ENCODE data around the gene GOLT1A. TPM values are rescaled to one million over a fixed set of nuclear protein-coding genes. Genes with fewer than 3 reads are reported as not detected.
A peak's percentile ranks its signal among the peaks of the same experiment; 100 is the strongest.

The GOLT1A gene, protein sequence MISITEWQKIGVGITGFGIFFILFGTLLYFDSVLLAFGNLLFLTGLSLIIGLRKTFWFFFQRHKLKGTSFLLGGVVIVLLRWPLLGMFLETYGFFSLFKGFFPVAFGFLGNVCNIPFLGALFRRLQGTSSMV
- total RNA-seq = 10 to 100 TPM in 1 of 2 donors, 1 to 10 TPM in 1; 6.7 to 13.6 TPM

DNA sequence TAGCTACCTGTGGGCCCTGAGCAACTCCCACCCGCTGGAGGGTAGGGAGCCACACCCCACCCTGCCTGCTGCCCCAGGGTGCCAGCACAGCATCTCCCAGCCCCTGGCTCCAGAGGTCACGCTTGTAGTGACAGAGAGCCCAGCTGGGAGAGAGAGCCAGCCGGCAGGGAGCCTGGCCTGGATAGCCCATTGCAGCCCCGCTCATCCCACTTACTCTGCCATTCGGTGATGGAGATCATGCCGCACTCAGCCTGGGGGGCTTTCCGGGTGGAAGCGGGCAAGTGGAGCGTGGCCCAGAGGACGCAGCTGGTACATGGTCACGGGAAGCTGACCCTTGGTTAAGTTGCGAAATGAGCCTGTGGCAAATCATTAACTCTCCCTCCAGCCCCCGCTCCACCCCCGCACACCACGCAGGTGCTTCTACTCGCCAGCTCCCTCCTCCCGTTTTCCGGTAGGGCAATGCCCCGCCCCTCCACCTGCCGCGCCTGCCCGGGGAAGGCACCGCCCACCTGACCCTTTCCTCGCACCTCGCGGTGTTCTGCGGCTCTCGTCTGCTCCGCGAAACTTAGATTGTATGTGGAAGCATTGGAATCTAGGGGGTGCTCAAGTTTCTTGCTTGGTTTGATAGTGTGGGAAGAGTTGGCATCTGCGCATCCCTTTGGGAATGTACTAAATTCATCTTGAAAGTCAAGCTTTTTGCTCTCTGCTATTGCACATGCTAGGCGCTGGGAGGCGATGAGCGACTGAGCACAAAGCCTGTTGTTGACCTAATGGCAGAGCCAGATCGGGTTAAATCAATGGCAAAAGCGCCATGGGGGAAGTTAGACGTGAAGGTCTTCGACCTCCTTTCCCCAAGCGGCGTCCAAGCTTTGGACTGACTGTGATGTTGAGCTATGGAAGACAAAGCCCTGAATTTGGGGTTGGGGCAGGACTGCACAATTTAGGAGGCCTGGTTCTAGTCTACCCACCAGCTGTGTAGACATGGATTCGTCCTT is at the start of gene GOLT1A:
GOLT1A (minus strand) TSS at position 321 of the 995 bp plus-strand sequence; CDS start at position 239, 82 bp downstream.
- Histone ChIP-seq H3K9ac (ENCODE audit: low read depth in 2 of 2, low read length in 2 of 2) (peak within 1 kb of the TSS in 1 of 2 donors; percentile 51), H3K27ac (peak within 1 kb of the TSS; percentile 24)

DNA sequence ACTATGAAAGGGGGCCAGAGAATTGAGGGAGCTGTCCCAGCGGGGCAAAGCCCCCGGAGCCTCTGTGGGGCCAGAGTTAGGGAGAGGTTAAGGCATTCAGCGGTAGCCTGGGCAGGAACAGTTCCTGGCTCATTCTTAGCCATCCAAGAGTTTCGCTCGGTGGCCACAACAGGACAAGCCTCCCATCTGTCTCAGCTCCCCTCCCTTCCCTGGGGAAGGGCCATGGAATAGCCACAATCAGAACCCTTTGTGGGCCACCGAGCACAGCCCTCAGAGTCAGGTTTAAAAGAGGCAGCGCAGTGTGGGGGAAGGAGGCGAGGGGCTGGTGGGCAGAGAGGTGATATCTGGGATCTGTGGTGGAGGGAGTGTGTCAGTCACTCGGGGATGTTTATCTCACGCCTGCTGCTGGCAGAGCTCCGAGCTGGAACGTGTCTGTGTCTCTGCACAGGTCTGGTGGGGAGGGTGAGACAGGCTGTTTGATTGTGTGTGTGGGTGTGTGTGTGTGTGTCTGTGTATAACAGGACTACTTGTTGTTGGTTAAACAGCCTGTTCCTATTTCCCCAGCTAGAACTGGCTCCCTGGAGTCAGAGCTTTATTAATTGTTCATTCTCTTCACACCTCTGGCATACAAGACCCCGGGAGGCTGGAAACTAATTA is 49.6 kb upstream of the GOLT1A start:
- no peak overlapping the region for H3K9ac ChIP-seq (ENCODE audit: low read depth in 2 of 2, low read length in 2 of 2)
- DNase-seq = no peak
- H3K27me3 ChIP-seq = no peaks in the 10 kb centered on the region
- no peaks in the 10 kb centered on the region for H3K9me3 ChIP-seq
- peaks cover 7% of the 10 kb centered on the region for H3K36me3 ChIP-seq
- no peak overlapping the region for H3K4me3 ChIP-seq
- TF ChIP-seq, protein P1, sequence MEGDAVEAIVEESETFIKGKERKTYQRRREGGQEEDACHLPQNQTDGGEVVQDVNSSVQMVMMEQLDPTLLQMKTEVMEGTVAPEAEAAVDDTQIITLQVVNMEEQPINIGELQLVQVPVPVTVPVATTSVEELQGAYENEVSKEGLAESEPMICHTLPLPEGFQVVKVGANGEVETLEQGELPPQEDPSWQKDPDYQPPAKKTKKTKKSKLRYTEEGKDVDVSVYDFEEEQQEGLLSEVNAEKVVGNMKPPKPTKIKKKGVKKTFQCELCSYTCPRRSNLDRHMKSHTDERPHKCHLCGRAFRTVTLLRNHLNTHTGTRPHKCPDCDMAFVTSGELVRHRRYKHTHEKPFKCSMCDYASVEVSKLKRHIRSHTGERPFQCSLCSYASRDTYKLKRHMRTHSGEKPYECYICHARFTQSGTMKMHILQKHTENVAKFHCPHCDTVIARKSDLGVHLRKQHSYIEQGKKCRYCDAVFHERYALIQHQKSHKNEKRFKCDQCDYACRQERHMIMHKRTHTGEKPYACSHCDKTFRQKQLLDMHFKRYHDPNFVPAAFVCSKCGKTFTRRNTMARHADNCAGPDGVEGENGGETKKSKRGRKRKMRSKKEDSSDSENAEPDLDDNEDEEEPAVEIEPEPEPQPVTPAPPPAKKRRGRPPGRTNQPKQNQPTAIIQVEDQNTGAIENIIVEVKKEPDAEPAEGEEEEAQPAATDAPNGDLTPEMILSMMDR (IDR thresholded peaks at IDR 0.05) = no peak
- intact Hi-C loops (cut with DNase I) = no loop called here
- peaks cover 6% of the 10 kb centered on the region for H3K4me1 ChIP-seq
- H3K27ac ChIP-seq = no peak overlapping the region

More for the DNA sequence above, at the start of gene GOLT1A:
- H3K9me3 ChIP-seq = no peaks in the 10 kb centered on the region
- DNase-seq = peak; percentile 93
- H3K4me3 ChIP-seq = peak within 1 kb of the TSS; percentile 18
- TF ChIP-seq, protein P1 (IDR thresholded peaks at IDR 0.05) = peak; percentile 34
- no peaks in the 10 kb centered on the region for H3K36me3 ChIP-seq
- intact Hi-C loops (cut with DNase I) = loop anchor here (5.0 kb wide), 1 partner anchor 148 kb away; no protein-coding TSS in a partner anchor
- H3K4me1 ChIP-seq = no peaks in the 10 kb centered on the region
- H3K27me3 ChIP-seq = no peaks in the 10 kb centered on the region

DNA sequence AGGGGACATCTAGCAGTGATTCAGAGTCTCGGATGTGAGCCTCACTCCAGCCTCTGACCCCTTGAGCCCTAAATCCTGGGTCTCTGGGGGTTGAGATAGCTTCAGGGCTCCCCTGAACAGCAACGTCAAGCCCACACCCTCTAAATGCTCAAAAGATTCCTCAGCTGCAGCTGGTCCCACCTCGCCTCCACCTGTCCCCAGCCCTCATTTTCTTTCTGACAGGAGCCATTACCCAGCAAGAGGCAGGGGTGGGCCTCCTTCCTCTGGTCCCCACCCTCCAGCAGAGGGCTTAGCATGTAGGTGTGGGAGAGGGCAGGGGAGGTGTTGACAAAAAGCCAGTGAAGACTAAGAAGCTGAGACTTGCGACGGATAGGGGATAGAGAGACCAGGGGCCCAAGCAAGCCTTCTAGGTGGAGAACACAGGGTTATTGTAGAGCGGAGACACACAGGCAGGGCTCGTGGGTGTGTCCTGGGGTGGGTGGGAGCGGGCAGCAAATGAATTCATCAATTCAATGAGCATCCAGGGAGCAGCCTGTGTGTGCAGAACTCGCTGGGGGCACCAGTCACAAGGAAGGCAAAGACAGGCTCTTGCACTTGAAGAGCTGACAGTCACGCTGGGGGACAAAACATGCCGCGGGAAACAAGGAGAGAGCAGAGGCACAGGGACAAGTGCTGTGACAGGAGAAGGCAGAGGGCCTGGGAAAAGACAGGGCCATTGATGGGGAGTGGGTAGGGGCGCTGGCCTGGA is 48.9 kb upstream of the GOLT1A start:
- no peak for DNase-seq
- H3K9me3 ChIP-seq = no peaks in the 10 kb centered on the region
- peaks cover 7% of the 10 kb centered on the region for H3K36me3 ChIP-seq
- H3K4me1 ChIP-seq = peaks cover 6% of the 10 kb centered on the region
- H3K27me3 ChIP-seq = no peaks in the 10 kb centered on the region
- TF ChIP-seq, protein P1 (IDR thresholded peaks at IDR 0.05) = no peak
- H3K27ac ChIP-seq = no peak overlapping the region
- H3K9ac ChIP-seq (ENCODE audit: low read depth in 2 of 2, low read length in 2 of 2) = no peak overlapping the region
- no peak overlapping the region for H3K4me3 ChIP-seq
- intact Hi-C loops (cut with DNase I) = no loop called here

DNA sequence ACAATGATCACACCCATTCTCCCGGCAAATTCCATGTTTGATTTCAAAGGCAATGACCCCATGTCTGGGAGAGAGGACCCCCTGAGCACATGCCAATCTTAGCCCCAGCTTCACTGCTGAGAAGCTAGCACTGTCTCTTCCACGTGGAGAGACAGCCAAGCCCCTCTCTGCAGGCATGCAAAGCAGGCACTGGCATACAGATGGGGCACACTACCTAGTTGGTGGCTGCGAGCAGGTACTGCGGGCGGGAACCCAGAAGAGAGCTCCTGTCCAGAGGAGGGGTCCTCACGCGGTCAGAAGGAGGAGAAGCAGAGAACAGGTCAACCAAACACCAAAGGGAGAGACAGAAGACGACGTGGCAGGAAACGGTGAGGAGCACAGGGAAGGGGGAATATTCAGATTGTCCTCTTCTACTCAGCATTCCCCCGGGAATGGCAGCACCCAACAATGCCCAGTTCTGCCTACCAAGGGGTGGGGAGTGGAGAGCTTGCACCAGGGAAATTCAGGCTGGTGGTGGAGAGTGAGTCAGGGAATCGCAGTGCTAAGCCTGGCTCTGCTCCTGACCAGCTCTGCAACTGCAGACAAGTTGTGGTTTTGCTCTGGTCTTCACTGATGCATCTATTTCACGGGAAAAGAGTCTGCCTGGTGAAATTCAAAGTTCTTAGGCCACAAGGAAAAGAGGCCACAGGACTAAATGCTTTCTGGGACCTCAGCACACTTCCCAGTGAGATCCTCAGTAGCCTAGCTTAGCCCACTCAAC is 48.1 kb upstream of the GOLT1A start:
- no peak overlapping the region for H3K4me3 ChIP-seq
- no peak overlapping the region for H3K9ac ChIP-seq (ENCODE audit: low read depth in 2 of 2, low read length in 2 of 2)
- no peak overlapping the region for H3K27ac ChIP-seq
- peaks cover 12% of the 10 kb centered on the region for H3K36me3 ChIP-seq
- peaks cover under 1% of the 10 kb centered on the region for H3K4me1 ChIP-seq
- intact Hi-C loops (cut with DNase I) = no loop called here
- DNase-seq = no peak
- TF ChIP-seq, protein P1 (IDR thresholded peaks at IDR 0.05) = no peak
- H3K27me3 ChIP-seq = no peaks in the 10 kb centered on the region
- no peaks in the 10 kb centered on the region for H3K9me3 ChIP-seq

Measured in colonic mucosa (tissue), 4 donors.